HG03521 (cell line): Measurements from ENCODE around the gene HRC.
"Not testable (repeated sequence)": the region's sequence is repeated elsewhere in the genome, so short reads cannot be mapped to it uniquely, and the experiment has no call there.

Experiments
- ATAC-seq: cut with Tn5 transposase; IDR thresholded peaks from one replicate; pipeline ENCODE4 v1.9.1; 2021; ENCODE audit warnings: mild to moderate bottlenecking, moderate library complexity; ENCODE audit not compliant: unreplicated experiment

Gene HRC, protein sequence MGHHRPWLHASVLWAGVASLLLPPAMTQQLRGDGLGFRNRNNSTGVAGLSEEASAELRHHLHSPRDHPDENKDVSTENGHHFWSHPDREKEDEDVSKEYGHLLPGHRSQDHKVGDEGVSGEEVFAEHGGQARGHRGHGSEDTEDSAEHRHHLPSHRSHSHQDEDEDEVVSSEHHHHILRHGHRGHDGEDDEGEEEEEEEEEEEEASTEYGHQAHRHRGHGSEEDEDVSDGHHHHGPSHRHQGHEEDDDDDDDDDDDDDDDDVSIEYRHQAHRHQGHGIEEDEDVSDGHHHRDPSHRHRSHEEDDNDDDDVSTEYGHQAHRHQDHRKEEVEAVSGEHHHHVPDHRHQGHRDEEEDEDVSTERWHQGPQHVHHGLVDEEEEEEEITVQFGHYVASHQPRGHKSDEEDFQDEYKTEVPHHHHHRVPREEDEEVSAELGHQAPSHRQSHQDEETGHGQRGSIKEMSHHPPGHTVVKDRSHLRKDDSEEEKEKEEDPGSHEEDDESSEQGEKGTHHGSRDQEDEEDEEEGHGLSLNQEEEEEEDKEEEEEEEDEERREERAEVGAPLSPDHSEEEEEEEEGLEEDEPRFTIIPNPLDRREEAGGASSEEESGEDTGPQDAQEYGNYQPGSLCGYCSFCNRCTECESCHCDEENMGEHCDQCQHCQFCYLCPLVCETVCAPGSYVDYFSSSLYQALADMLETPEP

DNA sequence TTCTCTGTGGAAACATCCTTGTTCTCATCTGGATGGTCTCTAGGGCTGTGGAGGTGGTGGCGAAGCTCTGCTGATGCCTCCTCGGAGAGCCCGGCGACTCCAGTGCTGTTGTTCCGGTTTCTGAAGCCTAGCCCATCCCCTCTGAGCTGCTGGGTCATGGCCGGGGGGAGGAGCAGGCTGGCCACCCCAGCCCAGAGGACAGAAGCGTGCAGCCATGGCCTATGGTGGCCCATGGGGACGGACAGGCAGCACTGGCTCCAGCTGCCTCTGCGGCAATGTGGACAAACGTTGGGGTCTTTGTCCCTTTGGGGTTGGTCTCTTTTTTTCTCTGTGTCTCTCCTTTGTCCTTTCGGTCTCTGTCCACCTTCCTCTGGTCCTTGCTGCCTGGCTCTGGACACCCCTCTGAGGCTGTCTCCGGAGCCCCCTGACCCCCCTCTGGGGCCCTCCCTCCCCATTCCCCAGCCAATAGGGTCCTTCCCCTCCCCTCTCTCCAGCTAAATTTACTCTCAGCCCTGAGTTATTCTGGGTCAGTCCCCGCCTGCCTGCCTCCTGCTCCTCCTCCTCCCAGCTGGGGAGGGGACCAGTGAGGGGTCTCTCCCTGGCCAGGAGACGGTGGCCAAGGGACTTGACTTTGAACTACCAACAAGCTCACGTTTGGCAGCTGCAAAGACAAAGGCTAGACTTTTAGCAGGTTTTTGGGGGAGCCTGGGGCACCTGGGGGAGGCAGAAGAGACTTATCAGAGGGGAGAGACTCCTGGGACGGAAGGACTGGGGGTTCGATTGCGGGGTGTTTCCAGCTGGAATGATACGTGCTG lies at the start of gene HRC:
TSS of gene HRC (minus strand) at position 392 of the 815 bp plus-strand sequence. CDS start at position 233, 159 bp downstream.
- ATAC-seq: no peak

DNA sequence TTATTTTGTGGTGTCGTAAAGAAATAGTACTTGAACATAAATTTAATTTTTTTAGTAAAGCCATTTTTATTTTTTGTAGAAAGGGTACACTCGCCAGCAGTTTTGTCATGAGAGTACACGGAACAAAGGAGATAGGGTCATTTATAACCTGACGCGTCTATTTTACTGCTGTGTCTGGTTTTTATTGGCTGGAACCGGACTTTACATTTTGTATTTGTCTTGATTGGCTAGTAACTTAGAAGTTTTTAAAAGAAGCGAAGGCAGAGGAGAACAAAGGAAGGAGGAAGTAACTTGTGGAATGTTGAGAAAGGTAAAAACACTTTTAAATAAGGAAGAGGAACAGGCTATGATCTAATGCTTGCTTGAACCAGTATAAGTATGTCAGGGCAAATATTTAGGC lies 45.8 kb upstream of the HRC start:
- ATAC-seq: no peak

DNA sequence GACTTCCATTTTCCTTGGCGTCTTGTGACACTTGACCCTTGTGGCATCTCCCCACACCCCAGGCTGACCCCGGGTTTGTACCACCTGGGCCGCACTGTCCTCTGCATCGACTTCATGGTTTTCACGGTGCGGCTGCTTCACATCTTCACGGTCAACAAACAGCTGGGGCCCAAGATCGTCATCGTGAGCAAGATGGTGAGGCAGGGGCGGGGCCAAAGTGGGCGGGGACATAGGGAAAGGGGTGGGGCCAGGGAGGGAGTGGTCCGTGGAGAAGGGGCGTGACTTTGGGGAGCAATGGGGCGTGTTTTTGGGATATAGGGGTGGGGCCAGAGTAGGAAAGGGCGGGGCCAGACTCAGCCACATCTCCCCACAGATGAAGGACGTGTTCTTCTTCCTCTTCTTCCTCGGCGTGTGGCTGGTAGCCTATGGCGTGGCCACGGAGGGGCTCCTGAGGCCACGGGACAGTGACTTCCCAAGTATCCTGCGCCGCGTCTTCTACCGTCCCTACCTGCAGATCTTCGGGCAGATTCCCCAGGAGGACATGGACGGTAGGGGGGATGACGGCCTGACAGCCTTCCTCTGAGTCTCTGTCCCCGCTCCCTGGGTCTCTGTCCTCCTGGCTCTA lies 45.2 kb upstream of the HRC start:
- ATAC-seq: no peak

DNA sequence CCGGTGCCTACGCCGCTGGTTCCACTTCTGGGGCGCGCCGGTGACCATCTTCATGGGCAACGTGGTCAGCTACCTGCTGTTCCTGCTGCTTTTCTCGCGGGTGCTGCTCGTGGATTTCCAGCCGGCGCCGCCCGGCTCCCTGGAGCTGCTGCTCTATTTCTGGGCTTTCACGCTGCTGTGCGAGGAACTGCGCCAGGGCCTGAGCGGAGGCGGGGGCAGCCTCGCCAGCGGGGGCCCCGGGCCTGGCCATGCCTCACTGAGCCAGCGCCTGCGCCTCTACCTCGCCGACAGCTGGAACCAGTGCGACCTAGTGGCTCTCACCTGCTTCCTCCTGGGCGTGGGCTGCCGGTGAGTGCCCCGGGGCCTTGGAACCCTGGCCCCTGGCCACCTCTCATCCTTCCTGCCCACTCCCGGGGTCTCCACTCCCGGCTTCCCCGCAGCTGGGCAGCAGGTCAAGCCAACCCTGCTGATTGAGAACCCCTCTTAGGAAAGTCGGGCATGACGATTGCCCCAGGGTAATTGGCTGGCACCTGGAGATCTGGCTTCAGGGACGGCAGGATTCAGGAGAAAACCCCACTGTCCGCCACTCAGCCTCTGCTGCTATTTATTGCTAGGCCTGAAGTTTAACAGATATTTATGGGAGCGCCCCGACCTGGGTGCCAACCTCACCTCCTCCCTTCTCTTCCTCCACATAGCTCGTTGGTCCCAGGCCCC lies 41.5 kb upstream of the HRC start:
- ATAC-seq: no peak

DNA sequence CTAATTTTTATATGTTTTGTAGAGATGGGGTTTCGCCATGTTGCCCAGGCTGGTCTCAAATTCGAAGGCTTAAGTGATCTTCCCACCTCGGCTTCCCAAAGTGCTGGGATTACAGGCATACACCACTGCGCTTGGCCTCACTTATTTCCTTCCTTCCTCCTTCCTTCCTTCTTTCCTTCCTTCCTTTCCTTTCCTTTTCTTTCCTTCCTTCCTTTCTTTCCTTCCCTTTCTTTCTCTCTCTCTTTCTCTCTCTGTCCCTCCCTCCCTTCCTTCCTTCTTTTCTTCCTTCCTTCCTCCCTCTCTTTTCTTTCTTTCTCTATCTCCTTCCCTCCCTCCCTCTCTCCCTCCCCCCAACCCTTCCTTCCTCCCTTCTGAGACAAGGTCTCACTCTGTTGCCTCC lies 39.2 kb upstream of the HRC start:
- no peak for ATAC-seq

DNA sequence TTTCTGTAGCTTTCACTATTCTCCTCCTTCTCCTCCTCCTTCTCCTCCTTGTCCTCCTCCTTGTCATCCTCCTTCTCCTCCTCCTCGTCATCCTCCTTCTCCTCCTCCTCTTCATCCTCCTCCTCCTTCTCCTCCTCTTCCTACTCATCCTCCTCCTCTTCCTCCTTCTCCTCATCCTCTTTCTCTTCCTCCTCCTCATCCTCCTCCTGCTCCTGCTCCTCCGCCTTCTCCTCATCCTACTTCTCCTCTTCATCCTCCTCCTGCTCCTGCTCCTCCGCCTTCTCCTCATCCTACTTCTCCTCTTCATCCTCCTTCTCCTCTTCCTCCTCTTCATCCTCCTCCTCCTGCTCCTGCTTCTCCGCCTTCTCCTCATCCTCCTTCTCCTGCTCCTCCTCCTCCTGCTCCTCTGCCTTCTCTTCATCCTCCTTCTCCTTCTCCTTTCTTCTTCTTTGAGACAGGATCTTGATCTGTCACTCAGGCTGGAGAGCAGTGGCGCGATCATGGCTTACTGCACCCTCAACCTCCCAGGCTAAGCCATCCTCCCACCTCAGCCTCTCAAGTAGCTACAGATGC lies 38.7 kb upstream of the HRC start:
- no peak for ATAC-seq

DNA sequence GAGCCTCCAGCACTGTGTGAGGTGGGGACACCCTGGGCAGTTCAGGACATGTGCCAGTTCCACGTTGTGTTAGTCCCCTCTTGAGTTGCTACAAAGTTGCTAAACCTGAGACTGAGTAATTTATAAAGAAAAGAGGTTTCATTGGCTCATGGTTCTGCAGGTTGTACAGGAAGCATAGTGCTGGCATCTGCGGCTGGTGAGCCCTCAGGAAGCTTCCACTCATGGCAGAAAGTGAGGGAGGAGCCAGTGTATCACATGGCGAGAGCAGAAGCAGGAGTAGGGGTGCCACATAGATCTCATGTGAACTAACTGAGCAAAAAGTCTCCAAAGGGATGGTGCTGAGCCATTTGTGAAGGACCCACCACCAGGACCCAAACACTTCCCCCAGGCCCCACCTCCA lies 35.6 kb upstream of the HRC start:
- no peak for ATAC-seq

DNA sequence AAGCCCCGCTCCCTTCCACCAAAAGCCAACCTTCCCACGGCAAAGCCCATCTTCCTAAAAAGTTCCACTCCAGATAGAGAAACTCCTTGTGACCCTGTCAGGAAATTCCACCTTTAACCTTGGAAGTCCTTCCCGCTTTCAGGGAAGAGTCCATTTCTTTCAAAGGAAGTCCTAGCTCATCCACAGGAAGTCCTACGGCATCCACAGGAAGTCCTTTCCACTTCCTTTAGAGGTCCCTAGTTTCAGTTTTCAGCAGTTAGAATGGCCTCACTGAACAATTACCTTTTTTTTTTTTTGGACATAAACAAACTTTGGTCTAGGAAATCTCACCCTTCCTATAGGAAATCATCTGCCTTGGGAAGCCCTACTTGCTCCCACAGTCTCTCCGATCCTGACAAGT lies 34.1 kb upstream of the HRC start:
- ATAC-seq: no peak

DNA sequence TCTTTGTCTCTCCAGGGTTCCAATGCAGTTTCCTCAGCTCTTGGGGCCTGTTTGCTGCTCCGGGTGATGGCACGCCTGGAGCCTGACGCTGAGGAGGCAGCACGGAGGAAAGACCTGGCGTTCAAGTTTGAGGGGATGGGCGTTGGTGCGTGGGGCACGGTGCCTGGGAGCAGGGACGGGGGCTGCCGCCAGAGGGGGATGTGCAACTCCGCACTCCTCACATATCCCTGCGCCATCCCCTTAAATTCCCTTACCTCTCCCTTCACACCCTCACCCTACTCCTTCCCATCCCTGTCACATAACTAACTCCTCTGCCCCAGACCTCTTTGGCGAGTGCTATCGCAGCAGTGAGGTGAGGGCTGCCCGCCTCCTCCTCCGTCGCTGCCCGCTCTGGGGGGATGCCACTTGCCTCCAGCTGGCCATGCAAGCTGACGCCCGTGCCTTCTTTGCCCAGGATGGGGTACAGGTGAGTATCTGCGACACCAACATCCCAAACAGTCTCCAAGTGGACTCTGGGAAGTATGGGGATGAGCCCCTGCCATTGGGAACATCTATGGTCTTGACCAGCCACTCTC lies 33.5 kb upstream of the HRC start:
- ATAC-seq: no peak

DNA sequence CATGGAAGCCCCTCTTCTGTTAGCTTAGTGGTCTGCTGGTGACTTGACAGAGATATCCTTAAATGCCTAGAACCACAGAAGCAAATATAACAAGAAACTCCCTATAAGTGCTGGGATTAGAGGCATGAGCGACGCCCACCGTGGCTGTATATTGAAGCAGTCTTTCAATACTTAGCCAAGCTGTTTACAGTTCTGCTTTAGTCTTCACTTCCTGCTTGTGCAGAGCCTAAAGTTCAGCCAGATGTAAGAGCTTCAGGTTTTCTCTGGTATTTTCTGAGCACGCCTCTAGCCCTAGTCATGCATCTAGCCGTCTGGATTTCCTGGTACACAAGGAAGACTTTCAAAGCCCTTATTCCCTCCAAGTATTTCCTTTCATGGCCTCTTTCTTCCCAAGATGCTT lies 30.9 kb upstream of the HRC start:
- ATAC-seq: no peak

DNA sequence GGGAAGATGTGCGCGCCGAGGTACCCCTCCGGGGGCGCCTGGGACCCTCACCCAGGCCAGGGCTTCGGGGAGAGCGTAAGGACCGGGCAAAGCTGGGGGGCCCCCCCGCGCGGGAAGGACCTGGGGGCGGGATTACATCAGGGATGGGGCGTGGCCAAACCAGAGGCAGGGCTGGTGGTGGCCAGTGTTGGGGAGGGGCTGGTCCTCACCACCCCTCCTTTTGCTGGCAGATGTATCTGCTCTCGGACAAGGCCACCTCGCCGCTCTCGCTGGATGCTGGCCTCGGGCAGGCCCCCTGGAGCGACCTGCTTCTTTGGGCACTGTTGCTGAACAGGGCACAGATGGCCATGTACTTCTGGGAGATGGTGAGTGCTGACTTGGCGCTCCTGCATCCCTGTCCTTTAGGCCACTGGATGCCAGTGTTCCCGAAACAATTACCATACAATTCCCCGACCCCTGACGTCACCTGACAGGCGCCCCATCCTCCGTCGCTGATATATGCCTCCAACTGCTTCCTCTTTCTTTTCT lies 27.7 kb upstream of the HRC start:
- no peak for ATAC-seq

DNA sequence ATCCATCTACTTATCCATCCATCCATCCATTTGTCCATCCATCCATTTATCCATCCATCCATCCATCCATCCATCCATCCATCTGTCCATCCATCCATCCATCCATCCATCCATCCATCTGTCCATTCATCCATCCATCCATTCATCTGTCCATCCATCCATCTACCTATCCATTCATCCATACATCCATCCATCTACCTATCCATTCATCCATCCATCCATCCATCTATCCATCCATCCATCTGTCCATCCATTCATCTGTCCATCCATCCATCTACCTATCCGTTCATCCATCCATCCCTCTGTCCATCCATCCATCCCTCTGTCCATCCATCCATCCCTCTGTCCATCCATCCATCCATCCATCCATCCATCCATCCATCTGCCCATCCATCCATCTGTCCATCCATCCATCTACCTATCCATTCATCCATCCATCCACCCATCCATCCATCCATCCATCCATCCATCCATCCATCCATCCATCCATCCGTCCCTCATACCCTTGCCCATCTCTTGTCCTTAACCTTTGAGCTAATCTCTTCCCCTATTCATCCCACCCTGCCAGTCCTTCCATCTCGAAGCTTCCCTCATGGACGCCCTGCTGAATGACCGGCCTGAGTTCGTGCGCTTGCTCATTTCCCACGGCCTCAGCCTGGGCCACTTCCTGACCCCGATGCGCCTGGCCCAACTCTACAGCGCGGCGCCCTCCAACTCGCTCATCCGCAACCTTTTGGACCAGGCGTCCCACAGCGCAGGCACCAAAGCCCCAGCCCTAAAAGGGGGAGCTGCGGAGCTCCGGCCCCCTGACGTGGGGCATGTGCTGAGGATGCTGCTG lies 27.0 kb upstream of the HRC start:
- ATAC-seq: not testable (repeated sequence)

DNA sequence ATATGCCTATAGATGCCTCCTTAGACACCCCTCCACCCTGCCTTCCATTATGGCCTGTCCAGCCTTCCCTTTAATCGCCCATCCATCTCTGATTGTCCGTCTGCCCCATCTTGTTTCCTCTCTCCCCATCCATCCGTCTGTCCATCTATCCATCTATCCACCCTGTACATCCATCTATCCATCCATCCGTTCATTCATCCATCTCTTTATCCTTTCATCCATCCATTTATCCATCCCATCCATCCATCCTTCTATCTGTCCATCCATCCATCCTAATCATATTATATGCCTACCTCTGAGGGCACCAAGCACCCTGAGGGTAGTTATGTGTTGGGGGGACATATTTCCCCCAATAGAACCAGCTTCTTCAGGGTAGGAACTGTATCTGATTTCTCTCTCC lies 25.5 kb upstream of the HRC start:
- ATAC-seq: no peak

DNA sequence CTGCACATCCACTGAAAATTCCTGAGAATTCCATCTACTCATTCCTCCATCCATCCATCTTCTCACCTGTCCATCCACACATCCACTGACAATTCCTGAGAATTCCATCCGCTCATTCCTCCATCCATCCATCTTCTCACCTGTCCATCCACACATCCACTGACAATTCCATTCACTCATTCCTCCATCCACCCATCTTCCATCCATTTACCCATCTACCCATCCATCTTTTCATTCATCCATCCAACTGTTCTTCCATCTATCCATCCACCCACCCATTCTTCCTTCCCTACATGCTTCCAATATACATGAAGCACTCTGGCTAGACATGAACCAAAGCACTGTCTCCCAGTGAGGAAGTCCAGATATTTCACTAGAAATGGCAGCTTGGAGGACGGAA lies 18.0 kb upstream of the HRC start:
- no peak for ATAC-seq

DNA sequence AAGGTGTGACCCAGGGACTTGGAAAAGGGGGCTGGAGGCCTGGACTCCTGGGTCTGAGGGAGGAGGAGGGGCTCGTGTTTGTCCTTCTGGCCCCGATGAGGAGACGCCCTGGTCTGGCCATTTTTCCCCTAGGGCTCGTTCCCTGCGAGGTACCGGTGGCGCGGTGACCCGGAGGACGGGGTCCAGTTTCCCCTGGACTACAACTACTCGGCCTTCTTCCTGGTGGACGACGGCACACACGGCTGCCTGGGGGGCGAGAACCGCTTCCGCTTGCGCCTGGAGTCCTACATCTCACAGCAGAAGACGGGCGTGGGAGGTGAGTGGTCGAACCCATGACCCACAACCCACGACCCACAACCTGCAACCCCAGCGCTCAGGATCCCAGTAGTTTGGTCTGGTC lies 13.2 kb upstream of the HRC start:
- no peak for ATAC-seq

DNA sequence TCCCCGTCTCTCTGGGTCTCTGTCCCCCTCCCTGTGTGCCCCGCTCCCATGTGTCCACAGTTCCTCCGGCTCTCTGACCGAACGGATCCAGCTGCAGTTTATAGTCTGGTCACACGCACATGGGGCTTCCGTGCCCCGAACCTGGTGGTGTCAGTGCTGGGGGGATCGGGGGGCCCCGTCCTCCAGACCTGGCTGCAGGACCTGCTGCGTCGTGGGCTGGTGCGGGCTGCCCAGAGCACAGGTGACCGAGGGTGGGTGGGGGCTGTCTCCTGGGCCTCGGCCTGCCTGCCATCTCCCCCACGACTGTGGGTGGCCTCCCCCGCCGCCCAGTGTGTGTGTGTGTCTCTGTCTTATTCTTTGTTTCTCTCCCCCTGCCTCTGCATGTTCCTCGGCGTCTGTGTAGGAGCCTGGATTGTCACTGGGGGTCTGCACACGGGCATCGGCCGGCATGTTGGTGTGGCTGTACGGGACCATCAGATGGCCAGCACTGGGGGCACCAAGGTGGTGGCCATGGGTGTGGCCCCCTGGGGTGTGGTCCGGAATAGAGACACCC lies 12.7 kb upstream of the HRC start:
- ATAC-seq: no peak

DNA sequence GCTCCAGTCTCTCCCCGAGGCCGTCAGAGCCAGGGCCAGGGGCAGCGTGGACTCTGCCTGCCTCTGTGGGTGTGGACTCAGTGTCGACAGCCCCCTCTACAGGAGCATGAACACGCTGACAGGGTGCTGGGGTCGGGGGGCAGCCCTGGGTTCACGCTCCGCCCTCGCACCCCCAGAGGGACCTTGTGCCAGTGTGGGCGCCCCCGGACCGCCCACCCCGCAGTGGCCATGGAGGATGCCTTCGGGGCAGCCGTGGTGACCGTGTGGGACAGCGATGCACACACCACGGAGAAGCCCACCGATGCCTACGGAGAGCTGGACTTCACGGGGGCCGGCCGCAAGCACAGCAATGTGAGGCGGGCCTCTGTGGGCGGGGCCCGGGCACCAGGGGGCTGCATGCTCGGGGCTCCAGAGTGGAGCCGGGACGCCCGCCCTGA lies 10.7 kb upstream of the HRC start:
- ATAC-seq: no peak

DNA sequence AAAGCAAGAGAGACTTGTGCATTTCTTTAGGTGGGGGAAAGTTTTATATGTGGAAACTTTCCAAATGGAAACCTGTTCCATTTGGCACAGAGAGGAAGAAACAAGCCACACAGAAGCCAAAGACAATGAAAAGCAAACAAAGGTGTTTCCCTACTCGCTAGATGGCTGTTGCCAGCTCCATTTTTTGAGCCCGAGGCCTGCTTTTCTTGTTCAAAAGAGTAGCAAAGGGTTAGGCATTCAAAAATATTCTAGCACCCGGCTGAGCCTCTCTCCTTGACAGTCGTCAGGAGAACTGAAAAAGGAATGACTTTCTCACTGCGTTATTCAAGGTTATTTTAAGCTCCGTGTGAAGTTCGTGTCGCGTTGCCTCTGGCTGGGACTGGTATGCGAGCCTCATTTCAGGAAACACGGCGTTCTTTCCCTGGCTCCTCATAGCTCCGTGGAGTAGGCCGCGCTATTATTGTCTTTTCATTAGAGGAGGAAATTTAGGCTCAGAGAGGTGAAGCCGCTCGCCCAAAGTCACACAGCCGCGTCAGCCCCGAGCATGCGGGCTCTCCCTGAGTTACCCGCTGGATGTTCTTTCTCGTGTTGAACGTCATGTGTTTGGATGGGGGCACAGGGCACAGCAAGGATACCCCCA lies 10.0 kb upstream of the HRC start:
- no peak for ATAC-seq
